ENCODE data around the gene KCNIP1.

The KCNIP1 gene

DNA sequence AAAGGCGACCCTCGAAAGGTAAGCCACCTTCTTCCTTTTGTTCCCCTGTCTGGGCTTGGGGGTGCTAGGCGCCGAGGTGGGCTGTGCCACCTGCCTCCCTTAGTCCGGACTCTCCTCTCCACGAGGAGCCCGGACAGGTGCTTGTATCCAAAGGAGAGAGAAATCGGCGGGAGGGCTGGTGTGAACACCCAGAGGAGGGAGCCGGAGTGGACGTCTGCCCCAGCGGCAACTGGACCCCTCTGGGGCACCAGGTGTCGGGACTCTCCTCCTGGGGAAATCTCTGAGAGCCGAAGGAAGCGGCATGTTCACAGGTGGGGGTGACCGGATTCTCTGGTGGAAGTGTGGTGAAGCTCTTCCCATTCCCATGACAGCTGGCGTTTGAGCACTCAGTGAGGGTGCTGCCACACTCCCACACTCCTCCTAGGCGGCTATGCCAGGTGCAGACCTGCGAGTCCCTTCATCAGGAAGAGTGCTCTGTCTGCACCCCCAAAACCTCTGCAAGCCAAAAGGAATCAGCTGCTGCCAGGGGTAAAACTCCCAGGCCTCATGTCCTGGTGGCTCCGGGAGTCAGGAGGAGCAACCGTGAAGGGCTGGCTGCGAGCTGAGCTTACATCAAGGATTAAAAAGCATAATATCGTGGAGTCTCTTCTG lies 921 bp downstream of the KCNIP1 start:
- peak in 2 of 10 donors; percentile 25 to 84 for DNase-seq
- intact Hi-C loops (cut with DNase I) = no loop called here

DNA sequence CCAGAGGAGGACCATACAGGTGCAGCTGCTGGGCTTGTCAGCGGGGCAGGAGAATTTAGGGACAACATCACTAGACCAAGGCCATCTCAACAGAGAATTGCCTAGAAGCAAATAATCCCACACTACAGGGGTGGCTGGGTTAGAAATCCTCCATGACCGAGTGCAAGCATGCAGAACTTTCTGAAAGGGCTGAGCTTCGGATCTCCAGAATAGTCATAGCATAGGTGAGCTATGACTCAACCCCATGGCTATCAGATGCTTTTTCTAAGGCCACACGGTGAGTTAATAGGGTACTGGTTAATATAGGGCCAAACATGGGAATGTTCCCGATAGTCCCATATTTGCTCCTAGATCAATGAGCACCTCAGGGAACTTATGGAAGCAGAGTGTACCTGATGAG lies 4.2 kb downstream of the KCNIP1 start:
- DNase-seq = no peak
- intact Hi-C loops (cut with DNase I) = no loop called here

DNA sequence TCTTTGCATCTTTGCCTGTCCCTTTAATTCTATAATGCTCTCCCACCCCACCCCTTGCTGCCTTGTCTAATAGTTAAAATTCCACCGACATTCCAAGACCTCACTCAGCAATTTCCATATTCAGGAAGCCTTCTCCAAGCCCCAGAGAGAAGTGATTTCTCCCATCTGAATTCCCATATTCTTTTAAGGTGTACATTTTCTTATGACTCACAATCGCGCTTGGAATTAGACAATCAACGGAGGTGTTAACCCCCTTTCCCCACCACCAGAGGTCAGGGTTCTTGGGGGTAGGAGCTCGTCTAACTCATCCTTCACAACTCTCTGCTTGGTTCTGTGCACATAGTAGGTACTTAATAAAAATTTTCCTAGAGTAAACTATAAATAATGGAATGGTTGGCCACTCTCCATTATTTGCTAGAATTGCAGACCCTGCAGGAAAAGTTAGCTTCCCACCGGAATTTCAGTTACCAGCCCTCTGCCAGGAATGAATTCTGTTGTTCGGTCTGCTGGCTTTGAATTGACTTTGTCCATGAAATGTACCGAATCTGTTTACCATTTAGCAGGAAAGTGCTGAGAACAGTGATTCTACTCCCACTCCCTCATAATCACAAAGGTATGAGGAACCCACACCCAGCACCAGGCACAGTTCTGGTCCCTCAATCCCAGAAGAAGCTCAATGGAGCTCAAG lies 5.0 kb downstream of the KCNIP1 start:
- no peak for DNase-seq
- intact Hi-C loops (cut with DNase I) = no loop called here

DNA sequence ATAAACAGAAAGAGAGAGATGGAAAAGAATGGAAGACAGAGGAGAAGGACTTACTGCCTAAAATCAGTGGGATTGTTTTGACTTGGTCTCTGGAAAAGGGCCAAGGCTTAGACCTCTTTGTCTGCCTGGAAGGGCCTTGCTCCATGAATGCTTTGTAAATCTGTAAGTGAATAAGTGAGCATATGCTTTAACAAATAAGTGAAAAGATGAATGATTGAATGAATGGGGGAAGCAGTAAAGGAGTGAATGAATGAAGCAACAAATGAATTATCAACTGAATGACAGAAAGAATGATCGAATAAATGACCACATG lies 5.5 kb downstream of the KCNIP1 start:
- intact Hi-C loops (cut with DNase I) = no loop called here
- DNase-seq = no peak

DNA sequence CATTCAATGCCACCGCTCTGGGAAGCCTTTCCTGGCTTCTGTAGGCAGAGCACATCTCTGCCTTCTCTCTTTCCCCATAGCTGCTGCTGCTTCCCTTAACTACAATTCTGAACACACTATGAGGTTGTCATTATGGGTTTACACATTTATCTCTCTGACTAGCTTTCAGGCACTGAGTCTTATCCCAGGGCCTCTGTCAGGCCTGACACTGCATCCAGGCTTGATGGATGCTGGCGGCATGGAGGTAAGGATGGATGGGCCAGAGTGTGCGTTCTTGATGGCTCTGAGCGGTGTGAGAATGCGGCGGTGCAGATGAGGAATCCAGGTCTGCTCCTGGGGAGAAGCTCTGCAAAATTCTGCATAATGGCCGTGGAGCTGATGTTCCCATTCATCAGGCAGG lies 6.3 kb downstream of the KCNIP1 start:
- intact Hi-C loops (cut with DNase I) = no loop called here
- DNase-seq = no peak

DNA sequence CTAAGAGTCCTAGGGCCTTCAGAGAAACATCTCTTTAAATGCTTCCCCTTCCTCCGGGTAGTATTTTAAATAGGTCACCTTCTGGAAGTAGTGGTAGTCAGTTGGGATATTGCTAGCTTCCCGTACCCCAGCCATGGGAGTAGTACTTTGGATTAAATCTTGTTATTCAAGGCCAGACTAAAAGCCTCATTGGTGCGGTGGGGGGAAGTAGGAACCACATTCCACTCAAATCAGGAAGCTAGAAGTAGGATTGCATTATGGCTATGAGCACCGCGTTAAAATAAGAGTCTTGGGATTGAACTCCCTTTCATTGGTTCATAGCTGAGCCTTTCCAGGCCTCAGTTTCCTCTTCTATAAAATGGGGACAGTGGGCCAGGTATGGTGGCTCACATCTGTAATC lies 6.7 kb downstream of the KCNIP1 start:
- no peak for DNase-seq
- intact Hi-C loops (cut with DNase I) = no loop called here

DNA sequence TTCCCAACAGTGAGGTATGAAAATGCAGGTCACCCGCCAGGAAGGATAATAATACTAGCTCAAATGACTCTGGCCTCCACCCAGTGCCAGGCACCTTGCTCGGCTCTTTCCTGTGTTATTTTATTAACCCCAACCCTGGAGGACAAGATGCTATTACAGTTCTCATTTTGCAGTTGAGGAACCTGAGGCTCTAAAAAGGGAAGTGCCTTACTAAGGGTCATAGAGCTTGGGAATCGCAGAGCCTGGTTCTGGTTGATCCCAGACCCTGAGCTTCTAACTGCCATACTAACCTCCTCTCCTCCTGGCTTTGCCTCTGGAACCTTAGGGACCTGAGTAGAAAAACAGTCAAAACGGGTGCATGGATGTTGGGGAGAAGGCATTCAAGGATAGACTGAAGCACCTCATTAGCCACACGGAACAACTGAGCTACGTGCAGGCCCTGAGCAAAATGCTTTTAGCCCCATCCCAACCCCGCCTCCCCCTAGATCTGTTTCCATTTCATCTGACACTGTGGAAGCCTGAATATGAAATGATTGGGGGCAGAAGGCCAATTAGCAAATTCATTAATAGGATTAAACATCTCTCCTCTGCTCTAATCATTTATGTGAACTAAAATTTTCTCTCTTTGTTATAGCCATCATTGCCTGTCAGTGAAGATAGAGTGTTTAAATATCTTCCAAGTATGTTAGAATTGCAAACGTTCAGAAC lies 7.9 kb downstream of the KCNIP1 start:
- intact Hi-C loops (cut with DNase I) = no loop called here
- no peak for DNase-seq

DNA sequence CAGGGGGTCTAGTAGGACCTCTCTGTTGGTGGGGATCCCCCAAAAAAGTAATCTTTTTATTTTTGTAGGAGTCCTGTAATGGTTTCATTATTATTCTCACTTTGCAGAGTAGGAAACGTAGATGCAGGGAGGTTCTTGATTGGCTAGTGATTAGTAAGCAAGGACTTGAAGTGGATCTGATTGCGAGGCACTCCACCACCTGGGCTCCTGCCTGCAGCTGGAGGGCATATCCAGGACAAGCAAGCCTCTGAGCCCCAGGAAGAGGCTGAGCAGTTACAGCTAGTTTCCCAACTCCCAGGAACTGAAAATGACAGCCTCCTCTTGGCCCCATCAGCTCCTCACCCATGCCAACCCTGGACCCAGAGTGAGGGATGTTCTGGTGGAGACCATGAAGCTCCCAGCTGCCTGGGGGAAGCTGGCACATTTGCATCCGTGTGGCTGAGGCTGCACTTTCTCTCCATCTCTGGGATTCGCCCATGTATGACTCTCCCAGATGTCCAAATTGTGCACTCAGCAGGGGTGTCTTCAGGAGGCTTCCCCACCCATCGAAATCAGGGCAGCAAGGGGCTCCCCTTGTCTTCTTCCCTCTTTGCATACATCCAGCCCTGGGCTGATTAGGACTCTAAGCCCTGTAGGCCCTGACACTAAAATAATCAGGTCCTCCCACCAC lies 10.2 kb downstream of the KCNIP1 start:
- intact Hi-C loops (cut with DNase I) = no loop called here
- DNase-seq = peak in 1 of 10 donors; percentile 35

DNA sequence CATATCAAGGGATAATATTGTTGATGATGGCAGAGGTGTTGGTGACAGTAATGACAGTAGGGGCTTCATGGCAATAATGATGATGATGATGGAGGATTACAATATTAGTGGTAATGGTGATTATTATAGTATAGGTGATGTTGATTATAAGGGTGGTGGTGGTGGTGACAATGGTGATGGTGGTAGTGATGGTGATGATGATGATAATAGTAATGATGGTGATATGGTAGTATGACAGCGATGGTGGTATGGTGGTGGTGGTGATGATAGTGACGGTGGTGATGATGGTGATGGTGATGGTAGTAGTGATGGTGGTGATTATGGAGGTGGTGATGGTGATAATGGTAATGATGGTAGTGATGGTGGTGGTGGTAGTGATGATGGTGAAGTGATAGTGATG lies 13.6 kb downstream of the KCNIP1 start:
- DNase-seq = no peak
- intact Hi-C loops (cut with DNase I) = no loop called here

DNA sequence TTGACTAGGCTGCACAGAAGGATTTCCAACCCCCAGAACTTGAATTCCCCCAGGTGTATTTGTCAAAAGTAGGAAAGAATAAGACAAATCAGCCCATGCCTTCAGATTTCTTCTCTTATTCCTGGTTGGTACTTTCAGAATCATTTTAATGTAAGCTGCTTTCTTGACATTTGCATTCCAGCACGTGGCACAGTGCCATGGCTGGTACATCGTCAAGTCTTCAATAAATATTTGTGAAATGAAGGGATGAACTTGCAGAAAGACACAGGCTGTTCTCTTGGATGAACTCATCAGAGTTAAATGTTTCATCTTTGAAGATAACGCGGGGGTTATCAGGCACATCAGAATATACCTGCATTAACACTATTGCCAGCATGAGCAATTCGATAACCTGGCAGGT lies 14.5 kb downstream of the KCNIP1 start:
- DNase-seq = peak in 1 of 10 donors; percentile 19
- intact Hi-C loops (cut with DNase I) = no loop called here

DNA sequence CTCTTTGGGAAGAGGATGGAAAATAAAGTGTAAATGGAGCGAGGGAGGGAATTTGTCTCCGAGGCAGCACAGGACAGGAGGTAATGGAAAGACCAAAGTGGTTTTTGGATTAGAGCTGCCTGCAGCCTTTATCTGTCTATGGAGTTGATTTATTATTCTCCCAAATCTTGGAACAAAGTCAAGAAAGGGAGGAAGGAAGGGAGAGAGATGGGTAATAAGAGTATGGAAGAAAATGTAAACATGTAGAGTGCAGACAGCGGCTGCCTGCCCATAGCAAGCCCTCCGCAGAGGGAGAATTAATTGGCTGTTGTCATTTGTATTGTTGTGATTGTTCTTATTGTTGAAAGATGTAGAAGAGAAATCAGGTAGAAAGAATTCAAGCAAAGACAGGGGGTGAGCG lies 15.7 kb downstream of the KCNIP1 start:
- DNase-seq = peak in 1 of 10 donors; percentile 2
- intact Hi-C loops (cut with DNase I) = no loop called here

DNA sequence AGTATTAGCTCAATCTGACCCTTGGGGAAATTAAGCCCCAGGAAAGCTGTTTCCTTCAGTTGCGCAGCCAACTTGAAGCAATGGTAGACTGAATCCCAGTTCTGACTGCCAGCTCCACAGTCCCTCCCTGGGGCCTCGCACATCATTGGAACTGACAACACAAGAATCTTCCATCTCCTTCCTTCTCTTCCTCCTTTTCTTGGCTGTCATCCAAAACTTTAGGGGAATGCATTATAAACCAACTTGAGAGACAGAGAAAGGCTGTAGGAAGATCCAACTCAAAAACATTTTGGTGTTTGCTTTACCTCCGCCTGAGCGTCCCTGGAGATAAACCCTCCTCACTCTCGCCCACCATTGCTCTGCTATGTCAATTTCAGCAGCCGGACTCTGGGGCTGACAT lies 16.6 kb downstream of the KCNIP1 start:
- peak in 1 of 10 donors; percentile 51 for DNase-seq
- intact Hi-C loops (cut with DNase I) = no loop called here

DNA sequence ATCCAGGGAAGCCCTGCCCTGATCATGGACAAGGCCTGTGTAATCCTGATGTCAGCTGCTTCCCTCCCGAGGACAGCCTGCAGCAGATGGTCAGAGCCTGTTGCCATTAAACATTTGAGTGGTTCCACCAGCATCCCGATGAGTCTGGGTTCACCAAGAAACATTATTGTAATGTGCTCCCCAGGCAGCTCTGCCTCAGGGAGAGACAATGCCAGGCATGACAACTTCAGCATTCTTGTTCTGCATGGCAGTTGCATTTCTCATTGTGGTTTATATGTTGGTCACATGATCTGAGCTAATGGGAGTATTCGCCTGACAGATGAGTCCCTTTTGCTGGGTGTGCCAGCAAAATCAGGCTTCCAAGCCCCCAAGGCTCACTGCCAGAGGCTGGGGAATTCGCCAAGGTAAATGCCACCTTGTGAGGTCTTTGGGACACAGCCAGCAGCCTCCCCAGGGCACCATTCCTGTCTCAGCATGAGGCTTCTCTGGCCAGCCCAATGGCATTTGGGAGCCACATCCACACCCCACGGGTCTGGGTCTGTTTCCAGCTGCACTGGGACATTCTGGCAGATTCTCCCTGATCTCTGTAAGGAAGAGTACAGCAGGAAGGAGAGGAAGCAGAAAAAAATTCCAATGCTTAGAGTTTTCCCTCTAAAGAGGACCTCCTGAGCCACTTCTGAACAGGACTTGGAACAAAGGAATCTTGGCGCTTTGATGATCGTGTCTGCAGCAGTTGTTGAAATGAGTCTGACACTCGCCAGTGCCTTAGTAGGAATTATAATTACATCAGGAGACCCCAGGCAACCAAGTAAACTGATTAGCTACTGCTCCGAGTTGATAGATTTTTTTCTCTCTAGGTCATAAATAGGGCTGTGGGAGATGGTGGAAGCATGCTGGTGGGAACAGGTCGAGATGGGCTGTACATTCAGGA lies 18.7 kb downstream of the KCNIP1 start:
- intact Hi-C loops (cut with DNase I) = no loop called here
- DNase-seq = peak in 1 of 10 donors; percentile 67

DNA sequence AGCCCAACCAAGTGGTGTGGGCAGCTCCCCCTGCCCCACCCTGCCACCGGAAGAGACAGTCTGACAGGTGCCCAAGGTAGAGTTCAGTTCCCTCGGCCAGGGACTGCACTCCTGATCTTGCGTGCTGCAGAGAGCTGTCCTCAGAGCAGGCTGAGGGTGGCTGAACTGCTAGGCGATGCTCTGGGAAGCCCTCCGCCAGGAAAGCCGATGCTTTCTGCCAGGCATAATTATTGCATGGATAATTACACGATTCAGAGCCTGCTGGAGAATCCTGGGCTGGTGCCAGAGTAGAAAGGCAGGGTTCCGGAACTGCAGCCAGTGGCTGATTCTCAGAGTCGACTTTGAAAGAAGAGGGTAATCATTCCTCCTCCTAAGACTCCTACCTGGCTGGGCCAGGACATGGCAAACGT lies 19.3 kb downstream of the KCNIP1 start:
- peak; percentile 45 to 94 (median 66) for DNase-seq

DNA sequence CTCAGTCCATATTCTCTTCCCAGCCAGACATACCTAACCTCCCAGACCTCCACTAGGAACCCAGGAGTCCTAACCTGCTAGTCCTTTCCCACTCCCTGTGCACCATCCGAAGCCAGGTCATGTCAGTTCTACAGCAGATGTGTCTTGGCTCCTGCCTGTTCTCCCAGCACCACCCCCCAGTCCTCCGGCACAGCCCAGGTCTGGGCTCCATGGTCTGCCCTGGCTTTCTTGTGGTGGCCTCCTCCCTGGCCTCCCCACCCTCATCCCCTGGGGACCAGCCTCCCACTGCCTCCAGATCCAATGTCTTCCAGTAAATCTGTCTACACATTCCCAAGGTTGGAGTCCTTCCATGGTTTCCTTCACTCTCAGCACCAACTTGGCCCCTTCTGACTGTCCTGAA lies 20.0 kb downstream of the KCNIP1 start:
- intact Hi-C loops (cut with DNase I) = no loop called here
- peak in 1 of 10 donors; percentile 58 for DNase-seq

More for the DNA sequence above, 19.3 kb downstream of the KCNIP1 start:
- intact Hi-C loops (cut with DNase I) = no loop called here

DNA sequence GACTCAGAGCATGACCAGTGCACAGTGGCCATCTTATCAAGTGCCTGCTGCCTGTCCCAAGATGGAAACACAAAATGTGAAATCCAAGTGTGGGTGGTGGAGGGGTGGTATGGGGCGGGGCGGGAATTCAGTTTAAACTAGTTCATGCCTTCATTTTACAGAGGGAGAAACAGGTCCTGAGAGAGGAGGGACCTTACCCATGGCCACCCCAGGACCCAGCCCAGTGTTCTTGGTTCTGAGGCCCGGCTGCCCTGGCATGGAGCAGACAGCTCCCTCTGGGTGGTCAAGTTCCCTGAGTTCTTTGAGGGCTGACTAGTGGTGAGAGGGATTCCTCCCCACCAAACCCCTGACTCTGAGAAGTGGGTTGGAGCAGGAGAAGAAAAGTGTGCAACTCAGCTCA lies 20.8 kb downstream of the KCNIP1 start:
- intact Hi-C loops (cut with DNase I) = no loop called here
- DNase-seq = peak in 1 of 10 donors; percentile 63

DNA sequence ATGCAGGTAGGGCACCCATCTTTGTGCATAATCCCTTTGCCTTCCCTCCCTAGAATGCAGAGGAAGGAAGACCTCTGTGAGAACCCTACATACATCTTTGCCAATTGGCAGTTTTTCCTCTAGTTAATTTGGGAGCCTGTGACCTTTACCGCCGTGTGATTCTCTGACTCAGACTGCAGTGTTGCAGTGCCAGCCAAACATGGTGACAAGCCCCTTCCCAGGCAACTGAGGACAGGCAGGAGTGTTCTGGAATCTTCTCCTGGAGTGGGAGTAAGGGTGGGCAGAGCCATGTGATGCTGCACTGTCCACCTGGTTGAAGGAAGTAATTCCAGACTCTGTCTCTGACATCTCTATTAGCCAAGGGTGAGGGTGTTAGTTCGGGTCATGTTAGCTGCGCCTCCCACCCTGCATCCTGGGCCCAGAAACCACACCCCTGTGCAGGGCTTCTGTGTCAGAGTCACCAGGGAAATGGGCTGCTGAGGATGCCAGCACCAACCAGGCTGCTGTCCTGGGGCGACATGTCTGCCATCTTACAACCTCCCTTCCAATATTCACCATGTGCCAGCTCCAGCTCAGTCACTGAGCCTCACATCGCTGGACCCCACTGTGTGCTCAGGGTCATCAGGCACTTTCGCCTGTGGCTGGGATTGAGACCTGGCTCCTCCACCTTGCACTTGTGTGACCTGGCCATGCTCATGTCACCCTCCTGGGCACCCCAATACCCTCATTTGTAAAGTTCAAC lies 21.8 kb downstream of the KCNIP1 start:
- DNase-seq = peak in 1 of 10 donors; percentile 67

DNA sequence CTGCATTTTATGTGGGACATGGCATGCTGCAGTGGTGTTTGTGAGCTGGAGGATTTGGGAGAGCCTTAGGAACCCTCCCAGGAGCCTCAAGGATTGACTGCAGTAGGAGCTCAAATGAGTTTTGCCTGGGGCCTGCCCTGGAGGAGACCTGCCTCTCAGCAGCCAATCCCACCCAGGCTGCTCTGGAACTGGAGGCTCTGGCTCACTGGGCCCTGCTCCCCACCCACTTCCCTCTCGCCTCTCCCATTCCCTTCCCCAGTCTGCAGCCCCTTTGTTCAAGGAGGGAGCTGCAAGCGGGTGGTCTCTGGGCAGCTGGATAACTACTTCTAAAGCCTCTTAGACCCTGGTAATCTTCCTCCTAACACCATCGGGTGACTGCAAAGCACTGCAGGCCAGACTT lies 24.2 kb downstream of the KCNIP1 start:
- DNase-seq = peak in 1 of 10 donors; percentile 31
- intact Hi-C loops (cut with DNase I) = no loop called here

More for the DNA sequence above, 21.8 kb downstream of the KCNIP1 start:
- intact Hi-C loops (cut with DNase I) = no loop called here

DNA sequence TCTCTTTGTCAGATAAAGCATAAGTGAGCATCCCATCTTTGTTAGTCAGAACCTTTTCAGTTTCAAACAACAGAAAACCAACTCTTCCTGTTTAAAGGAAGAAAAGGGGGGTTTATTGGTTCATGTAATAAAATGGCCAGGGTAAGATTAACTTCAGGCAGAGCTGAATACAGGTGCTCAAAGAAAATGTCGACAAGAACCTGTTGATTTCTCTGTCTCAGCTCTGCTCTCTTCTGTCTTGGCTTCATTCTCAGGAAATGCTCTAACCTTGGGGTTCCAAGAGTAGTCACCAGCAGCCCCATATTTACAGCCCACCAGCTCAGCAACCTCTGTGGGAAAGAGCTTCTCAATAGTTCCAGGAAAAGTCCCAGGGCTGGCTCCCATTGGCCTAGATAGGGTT lies 25.2 kb downstream of the KCNIP1 start:
- intact Hi-C loops (cut with DNase I) = no loop called here
- peak in 1 of 10 donors; percentile 18 for DNase-seq
